Activated CD4-positive, alpha-beta T cell treated with anti-CD3 and anti-CD28 coated beads, Interleukin-10, Interleukin-2, amounts not matched to agents 100 ng/mL and 50 ng/mL, durations not matched to agents 16 hours and 8 hours (primary cell): Measurements from ENCODE around the gene CCDC18.
"Not testable (repeated sequence)": the region's sequence is repeated elsewhere in the genome, so short reads cannot be mapped to it uniquely, and the experiment has no call there.

Experiments used
- DNase-seq: peaks from one replicate; pipeline ENCODE4 v3.0.0-alpha.2; 2020

The CCDC18 gene

GRCh38 chr1:93244298-93245069 is 64.0 kb downstream of the CCDC18 start:
- no peak for DNase-seq

DNA sequence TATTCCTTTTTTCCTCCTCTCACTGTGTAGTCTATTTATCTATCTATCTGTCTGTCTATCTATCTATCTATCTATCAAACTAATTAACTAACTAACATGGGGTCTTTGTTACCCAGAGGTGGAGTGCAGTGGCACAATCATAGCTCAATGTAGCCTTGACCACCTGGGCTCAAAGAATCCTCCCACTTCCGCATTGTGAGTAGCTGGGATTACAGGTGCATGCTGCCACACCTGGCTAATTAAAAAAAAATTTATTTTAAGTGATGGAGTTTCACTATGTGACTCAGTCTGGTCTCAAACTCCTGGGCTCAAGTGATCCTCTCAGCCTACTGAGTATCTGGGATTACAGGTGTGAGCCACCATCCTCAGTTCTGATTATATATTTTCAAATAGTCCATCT is 71.4 kb downstream of the CCDC18 start:
- DNase-seq = no peak

DNA sequence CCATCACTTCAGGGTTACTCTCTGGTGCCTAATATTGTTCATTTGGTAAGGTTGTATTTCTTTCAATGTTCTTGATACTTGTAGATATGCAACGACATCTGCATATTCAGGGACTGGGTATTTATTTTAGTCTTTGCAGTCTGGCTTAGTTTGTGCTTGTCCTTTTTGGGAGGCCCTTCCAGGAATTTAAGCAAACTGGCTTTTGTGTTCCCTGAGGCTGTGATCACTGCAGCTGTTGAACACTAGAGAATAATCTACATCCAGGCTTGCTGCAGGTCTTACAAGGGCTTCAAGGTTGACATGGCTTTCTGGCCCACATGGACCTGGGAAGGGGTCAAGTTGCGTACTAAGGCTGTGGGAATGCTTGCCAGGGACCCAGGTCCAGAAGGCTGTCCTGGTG is 72.1 kb downstream of the CCDC18 start:
- DNase-seq = no peak

DNA sequence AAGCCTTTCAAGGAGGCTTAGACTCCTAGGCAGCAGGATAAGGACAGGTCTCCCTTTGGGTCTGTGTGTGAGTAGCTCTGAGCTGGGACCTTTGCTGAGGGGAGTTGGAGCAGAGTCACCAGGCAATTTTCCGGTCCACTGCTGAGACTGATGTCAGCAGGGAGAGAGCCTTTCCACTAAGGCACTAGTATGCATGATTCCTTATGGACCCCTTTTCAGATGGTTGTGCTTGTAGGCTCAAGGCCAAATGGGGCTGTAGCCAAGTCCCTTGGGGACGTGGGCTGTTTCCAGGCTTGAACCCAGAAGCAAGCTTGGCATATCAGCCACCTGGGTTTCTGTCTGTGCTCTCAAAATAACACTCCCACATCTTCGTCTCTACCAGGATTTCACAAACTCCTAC is 73.0 kb downstream of the CCDC18 start:
- DNase-seq = no peak

- DNase-seq = no peak
These were observed 74.9 kb downstream of the CCDC18 start for GRCh38 chr1:93255222-93256079.

DNA sequence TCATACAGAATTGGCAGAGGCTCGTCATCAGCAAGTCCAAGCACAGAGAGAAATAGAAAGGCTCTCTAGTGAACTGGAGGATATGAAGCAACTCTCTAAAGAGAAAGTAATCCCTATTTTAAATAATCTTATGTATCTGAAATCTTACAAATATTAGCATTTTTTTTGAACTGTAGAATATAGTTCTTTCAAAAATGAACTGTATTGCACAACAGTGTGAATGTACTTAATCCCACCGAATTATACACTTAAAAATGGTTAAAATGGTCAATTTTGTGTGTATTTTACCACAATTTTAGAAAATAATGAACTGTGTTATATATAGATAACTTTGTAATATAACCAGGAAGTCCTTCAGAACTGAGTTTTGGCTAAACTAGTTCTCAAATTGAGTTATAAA is 75.9 kb downstream of the CCDC18 start:
- DNase-seq = no peak

GRCh38 chr1:93257889-93258288 is 77.4 kb downstream of the CCDC18 start:
- no peak for DNase-seq

DNA sequence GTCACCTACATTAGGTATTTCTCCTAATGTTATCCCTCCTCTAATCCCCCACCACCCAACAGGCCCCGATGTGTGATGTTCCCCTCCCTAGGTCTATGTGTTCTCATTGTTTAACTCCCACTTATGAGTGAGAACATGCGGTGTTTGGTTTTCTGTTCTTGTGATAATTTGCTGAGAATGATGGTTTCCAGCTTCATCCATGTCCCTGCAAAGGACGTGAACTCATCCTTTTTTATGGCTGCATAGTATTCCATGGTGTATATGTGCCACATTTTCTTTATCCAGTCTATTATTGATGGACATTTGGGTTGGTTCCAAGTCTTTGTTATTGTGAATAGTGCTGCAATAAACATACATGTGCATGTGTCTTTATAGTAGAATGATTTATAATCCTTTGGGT is 80.2 kb downstream of the CCDC18 start:
- DNase-seq = not testable (repeated sequence)

GRCh38 chr1:93262645-93263044 is 82.1 kb downstream of the CCDC18 start:
- no peak for DNase-seq

GRCh38 chr1:93268888-93269287 is 88.4 kb downstream of the CCDC18 start:
- DNase-seq = not testable (repeated sequence)

DNA sequence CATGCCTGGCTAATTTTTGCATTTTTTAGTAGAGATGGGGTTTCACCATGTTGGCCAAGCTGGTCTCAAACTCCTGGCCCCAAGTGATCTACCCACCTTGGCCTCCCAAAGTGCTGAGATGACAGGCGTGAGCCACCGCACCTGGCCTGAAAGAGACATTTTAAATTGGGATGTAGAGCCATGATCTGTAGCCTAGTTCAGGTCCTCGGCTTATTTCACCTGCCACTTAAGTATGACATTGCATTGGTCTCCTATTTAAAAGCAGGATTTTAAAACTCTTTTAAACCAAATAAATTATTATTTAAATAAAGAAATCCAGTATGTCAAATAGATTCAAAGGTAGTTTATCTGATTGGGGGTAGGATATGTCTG is 94.7 kb downstream of the CCDC18 start:
- DNase-seq = not testable (repeated sequence)

GRCh38 chr1:93275634-93276295 is 95.2 kb downstream of the CCDC18 start:
- DNase-seq = no peak

DNA sequence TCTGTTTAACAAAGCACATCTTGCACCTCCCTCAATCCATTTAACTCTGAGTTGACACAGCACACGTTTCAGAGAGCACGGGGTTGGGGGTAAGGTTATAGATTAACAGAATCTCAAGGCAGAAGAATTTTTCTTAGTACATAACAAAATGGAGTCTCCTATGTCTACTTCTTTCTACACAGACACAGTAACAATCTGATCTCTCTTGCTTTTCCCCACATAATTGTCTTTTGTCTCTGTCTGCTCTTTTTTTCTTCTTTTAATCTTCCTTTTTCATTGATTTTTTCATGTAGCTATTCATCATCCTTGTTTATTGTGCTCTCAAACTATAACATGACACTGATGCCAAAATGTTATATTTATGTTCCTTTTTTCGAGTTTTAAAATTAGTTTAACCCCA is 97.0 kb downstream of the CCDC18 start:
- DNase-seq = not testable (repeated sequence)

DNA sequence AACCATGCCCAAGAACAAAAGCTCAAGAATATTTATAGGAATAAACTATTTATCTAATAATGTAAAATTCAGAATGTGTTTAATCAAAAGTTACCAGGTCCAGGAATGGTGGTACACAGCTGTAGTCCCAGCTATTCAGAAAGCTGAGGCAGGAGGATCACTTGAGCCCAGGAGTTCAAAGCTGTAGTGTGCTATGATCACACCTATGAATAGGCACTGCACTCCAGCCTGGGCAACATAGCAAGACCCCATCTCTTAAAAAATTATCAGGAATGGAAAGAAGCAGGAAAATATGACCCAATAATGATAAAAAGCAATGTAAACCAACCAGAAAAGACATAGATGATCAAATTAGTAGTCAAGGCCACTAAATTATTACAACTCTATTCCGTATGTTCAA is 103.0 kb downstream of the CCDC18 start:
- DNase-seq = no peak

DNA sequence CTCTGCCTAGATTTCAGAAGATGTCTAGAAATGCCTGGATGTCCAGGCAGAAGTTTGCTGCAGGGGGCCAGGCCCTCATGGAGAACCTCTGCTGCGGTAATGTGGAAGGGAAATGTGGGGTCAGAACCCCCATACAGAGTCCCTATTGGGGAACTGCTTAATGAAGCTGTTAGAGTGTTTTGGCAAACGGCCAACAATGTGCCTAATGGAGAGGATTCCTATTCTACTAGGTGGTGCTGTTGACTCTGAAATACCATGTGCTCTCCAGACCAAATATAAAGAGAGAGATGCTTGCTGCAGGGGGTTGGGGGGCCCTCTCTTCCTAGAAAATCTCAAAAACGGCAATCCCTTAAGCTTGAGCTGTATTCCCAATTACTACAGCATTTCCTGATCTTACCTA is 108.0 kb downstream of the CCDC18 start:
- no peak for DNase-seq

DNA sequence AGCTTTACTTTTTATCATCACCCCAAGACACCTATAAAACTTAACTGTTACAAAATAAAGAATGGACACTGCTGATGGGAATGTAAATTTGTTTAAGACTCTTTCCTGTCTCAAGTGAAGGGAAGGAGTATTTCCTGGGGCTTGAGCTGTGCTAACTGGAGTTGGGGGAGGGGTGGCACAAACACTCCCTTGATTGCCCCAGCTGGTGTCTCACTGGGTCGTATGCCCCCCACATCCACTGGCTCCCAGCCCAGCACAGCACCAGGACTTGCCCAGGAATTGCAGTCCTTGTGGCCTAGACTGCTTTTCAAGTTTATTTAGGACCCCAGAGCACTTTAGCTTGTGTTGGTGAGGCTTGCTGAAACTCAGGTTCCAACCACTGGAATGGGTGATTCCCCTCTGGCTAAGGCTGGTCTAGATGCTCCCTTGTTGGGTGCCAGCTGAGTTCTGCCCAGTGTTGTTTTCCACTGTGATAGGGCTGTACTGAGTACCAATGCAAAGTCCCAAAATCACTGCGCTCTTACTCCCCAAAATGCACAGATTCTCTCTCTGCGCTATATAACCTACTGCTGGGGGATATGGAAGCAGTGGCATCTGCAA is 116.1 kb downstream of the CCDC18 start:
- no peak for DNase-seq

GRCh38 chr1:93301131-93301530 is 120.6 kb downstream of the CCDC18 start:
- DNase-seq = no peak

DNA sequence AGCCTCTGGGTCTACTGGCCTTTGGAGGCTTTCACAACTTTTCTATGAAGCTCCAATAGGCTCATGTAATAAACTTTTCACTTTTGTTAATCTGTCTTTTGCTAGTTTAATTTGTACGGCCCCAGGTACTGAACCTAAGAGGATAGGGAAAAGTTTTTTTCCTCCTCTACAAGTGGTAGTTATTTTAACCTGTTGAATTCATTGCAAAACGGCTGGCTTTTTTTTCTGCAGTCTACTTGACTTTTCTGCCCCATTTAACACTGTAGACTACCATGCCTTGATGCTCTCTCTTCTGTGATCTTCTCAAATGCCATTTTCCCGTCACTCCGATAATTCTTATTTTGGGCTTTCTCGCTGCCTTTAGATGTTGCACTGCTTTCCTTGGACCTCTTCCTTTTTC is 121.6 kb downstream of the CCDC18 start:
- DNase-seq = no peak

DNA sequence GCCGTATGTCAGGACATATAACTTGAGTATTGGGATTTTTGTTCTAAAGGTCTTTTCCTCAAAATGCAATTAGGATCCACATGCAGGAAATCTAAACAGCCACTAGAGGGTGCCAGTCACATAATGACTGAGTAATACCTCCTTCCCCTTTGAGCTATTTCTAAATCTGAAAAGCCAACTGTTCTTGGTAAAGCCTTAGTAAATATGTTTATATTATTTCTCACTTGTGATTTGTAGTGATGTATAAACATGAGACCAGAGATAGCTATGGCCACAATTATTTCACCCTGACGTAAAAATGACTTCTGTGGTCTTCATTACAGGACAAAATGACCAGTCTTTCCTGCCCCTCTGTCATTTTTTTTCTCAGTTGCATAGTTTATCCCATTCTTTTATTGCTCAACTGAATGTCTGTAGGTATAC is 124.2 kb downstream of the CCDC18 start:
- DNase-seq = peak; percentile 69

GRCh38 chr1:93306920-93307319 is 126.4 kb downstream of the CCDC18 start:
- DNase-seq = no peak

- no peak for DNase-seq
These were observed 132.5 kb downstream of the CCDC18 start for GRCh38 chr1:93313026-93313425.

- DNase-seq = no peak
These were observed 136.7 kb downstream of the CCDC18 start for GRCh38 chr1:93317207-93317606.

GRCh38 chr1:93317943-93318342 is 137.4 kb downstream of the CCDC18 start:
- no peak for DNase-seq
